ELF-1 (cell line): ENCODE measurements around the gene AQP3.
"Not testable (repeated sequence)": the region's sequence is repeated elsewhere in the genome, so short reads cannot be mapped to it uniquely, and the experiment has no call there.

Experiments used
- DNase-seq: peaks from one replicate; pipeline ENCODE4 v3.0.0-alpha.2; 2016; ENCODE audit warnings: low read depth, low spot score

The AQP3 gene

DNA sequence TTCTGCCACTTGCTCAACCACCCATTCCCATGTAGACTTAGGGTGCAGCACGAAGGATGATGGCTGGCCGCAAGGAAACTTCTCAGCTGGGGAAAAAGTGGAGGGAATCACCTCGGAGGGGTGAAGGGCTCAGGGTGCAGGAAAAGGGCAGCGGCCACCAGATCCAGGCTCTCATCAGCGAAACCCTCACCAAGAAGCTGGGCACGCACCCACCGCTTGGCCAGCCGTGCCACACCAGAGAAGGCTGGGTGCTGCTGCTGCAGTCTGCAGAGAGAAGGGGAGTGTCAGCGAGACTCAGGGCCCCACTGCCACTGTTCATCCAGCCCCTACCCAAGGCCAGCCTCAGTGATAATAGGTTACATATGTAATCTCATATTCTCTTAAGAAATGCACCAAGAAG, 17.7 kb upstream of the AQP3 start:
- DNase-seq, result no peak

DNA sequence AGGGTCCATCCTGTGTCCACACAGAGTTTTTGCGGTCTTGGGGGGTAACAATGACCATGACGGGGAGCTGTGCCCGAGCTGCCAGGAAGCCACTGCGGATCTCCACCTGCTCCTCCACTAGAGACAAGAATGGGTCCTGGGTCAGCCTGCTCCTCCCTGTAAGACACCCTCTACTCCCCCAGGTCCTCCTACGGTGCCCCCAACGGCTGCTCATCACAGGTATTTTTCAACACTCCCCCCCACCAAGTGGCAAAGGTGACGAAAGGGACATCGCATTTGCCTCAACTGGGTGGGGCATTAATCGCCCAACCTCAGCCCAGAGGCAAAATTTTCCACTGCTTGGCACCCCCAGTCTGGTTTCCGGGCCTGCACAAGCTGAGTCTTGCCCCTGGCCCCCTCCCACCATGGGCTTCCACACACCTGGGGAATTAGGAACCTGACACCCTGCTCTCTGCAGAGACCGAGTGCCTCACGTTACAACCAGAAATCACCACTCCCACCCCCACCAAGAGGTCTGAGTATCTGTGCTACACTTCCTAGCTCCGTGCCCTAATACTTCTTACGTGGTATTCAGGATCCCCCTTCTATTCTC, 16.7 kb upstream of the AQP3 start:
- DNase-seq, result no peak

DNA sequence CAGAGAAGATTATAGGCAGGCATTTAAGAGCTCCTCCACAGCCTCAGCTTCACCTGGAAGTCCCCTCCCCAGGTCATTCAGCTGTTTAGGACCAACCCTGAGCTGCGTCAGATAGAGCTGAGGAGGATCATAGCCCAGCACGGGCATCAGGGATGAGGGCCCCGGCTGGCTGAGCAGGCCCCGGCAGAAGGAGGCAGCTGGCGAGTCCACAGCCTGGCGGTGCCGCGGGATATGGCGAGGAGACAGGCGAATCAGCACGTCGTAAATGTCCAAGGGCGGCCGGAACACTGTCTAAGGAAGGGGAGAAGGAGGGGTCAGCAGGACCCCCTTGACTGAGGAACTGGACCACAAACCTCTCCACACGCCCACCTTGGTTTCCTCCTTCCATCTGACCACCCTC, 15.8 kb upstream of the AQP3 start:
- no peak for DNase-seq

DNA sequence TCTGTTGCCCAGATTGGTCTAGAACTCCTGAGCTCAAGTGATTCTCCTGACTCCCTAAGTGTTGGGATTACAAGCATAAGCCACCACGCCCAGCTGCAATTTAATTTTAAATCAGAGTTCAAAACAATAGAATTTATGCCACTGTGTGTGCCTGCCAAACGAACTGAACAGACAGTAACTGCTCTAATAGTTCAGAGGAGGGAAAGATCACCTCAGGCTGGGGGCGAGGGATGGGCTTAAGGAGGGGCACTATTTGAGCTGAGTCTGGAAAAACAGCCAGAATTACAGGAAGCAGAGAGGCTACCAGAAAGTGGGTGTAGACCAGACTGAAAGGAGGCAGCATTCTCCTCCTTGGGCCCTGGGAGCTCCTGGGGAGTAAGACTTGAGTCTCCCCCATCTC, 14.1 kb upstream of the AQP3 start:
- no peak for DNase-seq

DNA sequence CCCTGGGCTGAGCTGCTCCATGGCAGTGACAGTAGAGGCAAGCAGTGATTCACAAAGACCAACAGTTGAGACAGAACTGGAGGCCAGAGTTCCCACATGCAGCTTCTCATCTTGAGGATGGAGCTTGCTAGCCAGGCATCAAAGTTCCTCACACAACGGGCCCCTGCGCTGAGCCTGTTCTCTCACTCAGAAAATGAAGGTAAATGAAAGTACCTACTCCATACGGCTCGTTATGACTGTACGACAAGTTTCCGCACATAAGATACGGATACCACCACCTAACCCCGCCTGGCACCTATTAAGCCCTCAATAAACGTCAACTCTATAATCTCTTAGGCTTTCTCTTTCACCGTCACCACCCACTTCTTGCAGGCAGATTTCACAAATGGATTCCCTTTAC, 13.5 kb upstream of the AQP3 start:
- no peak for DNase-seq

DNA sequence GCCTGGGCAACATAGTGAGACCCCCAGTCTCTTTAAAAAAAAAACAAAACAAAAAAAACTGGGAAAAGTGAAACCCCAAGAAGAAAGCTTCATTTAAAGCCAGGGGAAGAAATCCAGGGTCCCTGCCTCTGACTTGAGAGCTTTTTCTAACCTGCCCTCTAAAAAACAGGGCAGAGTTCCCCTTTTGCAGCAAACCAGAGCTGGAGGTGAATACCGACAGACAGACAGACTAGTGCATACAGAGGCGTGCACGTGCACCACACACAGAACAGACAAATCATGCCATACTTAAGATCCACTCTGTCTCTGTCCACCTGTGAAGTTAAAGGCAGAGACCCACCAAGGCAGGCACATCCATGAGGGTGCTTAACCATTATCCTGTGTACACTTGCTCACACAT, 11.7 kb upstream of the AQP3 start:
- no peak for DNase-seq

DNA sequence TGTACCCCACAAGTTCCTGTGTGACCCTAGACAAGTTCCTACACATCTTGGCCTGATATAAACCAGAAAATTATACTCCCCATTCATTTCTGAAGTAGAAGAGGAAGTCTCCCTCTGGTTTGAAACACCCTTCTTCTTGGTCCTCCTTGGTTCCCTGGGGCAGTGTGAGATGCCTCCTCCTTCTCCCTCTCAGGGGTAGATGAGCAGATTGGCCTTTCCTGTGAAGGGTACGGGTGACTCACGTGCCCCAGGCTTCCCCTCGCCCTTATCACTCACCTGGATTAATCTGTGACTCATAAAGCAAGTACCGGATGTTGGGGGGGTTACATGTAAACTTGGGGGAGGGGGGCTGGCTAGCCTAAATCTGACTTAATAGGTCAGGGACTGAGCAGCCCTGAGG, 11.1 kb upstream of the AQP3 start:
- DNase-seq, result no peak

DNA sequence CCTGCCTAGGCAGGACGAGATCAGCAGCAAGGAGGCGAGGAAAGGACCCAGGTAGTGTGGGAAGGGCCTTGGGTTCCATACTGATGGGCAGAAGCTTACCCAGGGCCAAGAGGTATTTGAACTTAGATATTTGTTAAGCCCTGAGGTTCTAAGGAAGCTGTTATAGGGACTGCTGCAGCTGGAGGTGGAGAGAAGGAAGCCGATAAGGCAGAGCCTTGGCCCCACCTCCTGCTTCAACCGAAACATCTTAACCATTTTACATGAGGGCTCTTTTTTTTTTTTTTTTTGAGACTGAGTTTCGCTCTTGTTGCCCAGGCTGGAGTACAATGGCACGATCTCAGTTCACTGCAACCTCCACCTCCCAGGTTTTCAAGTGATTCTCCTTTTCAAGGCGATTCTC, 8.6 kb upstream of the AQP3 start:
- DNase-seq, result no peak

DNA sequence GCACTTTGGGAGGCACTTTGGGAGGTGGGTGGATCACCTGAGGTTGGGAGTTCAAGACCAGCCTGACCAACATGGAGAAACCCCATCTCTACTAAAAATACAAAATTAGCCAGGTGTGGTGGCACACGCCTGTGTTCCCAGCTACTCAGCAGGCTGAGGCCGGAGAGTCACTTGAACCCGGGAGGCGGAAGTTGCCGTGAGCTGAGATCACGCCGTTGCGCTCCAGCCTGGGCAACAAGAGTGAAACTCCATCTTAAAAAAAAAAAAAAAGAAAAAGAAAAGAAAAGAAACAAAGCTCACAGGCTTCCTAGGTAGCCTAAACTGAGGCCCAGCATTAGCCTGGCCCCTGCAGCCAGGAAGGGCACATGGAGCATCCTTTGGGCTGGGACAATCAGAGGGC, 8.1 kb upstream of the AQP3 start:
- not testable (repeated sequence) for DNase-seq

DNA sequence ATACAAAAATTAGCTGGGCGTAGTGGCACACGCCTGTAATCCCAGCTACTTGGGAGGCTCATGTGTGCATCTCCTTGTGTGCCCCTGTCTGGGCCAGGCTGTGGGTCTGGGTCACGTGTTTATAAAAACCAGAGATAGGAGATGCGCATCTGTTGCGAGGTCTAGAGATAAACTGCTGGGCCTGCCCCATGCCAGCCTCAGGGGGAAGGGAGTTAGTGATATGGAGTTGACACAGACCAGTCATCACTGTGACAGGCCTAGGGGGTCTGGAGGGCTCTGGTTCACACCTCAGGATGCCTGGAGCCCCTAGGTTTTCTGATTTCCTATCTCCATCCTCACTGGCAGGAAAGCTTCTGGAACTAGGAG, 7.3 kb upstream of the AQP3 start:
- peak; percentile 66 for DNase-seq

DNA sequence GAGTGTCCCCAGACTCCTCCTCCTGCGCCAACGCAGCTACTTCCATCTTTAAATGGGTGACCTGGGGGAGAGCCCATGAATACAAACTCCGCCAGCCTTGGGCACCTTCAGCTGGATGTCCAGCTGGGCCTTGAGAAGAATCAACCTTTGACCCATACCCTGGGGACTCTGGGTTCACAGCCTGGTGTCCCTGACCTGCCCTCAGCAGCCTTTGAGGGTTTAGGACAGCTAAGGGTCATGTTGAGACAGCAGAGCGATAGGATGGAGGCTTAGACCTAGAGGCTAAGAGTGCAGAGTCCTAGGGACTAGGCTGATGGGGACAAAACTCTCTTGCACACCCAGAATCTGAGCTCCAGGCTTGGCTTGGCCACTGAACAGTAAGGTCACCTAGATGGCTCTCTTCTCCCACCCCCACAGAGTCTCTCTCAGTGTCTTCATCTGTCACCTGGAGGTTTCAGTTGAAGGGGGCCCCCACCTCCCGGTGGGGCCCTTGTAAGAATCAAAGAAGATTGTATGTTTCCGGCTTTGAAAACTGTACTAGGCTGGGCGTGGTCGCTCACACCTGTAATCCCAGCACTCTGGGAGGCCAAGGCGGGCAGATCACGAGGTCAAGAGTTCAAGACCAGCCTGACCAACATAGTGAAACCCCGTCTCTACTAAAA, 6.7 kb upstream of the AQP3 start:
- DNase-seq, result no peak

DNA sequence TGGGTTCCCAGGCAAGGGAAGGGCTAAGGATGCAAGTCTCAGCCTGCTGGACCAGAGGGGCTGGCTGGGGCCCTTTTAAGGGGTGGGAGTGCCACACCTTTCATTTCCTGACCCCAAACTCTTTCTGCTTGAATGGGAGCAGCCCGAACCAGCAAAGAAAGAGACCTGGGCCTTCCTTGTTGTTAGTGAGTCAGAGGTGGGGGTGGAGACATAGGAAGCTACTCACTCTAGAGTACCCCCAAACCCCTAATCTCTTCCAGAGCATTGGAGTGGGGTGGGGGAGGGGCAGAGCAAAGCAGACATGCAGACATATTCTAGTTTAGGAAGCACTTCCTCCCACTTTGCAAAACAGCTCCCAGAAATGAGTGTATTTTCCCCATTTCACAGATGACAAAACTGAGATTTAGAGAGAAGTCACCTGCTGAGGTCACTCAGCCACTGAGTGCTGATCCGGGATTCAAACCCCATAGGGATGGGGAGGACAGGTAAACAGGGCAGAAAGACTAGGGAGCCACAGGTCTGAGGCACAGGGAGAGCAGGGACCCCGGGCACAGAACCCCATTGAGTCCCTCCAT, 6.0 kb upstream of the AQP3 start:
- no peak for DNase-seq

DNA sequence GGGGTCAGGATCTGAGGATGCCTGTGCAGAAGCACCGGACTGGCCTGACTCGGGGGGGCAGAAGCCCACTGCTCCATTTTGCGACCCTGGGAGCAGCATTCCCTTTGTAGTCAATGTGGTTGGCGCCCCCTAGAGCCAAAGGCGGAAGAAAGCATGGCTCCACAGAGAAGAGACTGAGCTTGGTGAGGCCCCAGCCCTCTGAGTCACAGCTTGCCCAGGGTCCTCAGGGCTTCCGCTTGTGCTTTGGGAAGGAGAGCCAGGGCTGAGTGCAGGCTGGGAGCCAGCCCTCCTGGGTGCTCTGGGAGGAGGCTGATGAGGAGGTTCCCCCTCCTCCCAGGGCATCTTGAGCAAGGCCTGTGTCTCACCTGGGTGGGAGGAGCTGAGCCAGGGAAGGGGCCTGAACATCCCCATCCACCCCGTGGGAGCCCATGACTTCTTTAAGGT, 5.5 kb upstream of the AQP3 start:
- DNase-seq, result peak; percentile 93

DNA sequence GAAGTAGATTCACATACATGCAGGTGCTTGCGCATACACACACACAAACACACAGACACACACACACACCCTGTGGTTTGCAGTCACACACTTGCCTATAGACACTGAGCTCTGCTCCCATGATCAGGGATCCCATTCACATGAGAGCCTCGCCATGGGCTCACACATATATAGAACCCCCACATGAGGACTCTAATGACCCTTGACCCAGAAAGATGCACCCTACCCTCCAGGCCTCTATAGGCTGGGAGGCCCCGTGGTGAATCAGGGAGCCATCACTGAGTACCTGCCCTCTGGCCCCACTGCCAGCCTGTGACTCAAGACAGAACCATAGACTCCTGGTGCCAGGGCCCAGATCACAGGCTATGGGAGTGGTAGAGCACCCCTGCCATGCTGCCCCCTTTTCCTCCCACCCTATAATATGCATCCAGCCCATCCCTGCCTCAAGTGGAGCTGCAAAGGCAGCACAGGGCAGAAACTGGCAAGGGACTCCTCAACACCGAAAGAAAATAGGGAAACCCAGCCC, 3.3 kb upstream of the AQP3 start:
- DNase-seq, result no peak

DNA sequence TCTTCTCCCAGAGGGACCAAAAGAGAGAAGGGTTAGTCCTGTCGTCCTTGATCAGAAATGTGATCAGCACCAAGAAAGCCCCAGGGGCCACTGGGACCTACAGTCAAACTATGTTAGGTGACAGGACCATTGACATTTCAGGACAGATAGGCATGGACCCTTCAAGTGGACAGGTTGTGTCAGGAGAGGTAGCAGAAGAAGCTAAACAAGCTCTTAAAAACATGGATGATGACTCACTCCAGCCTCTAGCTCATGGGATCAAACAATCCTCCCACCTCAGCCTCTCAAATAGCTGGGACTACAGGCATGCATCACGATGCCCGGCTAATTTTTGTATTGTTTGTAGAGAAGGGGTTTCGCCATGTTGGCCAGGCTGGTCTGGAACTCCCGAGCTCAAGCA, 2.3 kb upstream of the AQP3 start:
- no peak for DNase-seq

DNA sequence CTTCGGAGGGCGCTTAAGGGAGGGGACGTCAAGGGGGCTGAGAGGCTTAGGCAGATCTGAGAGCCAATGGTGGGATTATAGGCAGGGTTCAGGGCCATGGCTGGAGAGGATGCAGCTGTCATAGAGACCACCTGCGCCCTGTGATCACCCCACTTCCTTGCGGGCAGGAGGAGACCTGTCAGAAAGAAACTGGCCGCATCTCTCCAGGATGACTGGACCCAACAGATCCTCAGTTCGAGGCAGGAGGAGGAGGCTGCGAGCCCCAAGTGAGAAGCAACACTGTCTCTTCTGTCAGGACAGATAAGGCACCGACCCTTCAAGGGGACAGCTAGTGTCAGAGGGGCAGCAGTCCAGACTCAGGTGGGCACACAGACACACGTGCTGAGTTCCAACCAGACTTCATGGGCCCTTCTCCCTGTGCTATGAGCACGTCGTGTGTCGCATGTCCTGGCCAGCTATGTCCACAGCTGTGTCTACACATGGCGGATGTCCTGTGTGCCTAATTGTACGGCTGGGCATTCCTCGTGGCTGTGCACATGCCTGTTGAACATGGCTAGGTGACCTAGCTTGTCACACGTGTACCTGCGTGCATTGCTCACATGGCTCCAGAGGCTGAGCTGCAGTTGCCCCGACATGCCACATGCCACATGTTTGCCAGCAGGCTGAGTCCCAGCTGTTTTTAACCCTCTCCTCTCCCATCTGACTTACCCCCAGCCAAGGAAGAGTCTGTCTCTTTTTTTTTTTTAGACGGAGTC, 583 bp upstream of the AQP3 start:
- no peak for DNase-seq

DNA sequence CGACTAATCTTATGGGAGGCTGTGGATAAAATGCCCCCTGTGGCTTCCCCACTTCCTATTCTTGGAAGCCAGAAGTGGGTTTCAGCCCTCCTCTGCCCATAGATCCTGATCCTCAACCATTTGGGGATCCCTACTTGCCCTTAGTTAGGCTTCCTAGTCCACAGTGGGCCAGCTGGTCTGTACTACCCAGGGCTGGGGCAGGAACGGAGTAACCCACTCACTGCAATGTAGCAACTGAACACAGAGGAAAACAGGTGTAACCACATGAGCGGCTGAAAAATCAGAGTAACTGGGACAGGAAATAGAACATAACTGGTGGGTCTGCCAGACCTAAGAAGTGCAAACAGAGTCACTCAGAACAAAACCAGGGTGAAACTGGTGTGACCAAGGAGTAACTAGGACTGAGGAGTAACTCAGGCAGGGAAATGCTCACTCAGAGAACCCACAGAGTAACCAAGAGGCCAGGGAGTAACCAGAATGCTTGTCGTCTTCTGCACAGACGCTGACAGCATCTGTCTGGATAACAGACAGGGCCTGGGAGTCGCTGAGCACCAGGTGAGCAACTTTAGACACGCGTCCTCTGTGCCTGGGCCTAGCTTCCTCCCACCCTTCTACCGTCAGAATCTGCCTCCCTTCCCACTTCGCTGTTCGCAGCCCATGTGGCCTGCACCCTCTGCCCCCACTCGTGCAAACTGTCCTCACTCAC, 1.0 kb downstream of the AQP3 start:
- DNase-seq, result no peak

DNA sequence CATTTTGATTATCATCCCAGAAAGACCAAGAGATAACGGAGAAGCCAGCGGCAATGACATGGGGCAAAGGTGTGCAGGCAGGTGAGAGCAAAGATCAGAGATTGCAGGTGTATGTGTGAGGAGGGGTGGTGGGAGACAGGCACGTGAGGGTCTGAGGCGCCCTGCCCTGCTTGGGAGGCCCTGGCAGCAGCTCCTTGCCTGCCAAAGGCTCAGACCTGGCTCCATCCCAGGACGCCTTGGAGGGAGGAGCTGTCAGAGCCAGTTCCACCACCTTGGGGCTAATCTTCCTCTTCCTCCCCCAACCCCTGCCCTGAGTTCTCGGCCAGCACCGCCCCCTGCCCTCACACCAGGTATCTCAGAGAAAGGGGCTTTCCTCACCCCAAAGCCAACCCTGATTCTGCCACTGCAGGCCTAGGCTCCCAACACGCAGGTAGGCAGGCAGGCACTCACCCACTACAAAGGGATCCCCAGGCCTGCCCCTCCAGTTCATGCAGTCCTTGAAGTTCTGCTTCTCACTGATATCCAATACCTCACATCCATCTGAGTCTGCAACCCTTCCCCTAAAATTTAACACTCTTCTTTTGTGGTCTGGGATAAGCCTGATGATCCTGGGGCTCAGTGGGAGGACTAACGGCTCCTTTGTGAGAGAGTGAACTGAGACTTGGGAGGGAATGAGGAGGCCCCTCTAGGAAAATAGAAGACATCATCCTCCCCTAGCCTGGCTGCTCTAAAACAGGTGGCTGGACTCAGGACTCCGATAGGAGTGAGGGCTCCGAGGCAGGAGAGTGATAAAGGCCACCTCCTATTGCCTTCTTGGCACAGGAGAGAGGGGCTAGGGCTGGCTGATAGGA, 1.8 kb downstream of the AQP3 start:
- no peak for DNase-seq

DNA sequence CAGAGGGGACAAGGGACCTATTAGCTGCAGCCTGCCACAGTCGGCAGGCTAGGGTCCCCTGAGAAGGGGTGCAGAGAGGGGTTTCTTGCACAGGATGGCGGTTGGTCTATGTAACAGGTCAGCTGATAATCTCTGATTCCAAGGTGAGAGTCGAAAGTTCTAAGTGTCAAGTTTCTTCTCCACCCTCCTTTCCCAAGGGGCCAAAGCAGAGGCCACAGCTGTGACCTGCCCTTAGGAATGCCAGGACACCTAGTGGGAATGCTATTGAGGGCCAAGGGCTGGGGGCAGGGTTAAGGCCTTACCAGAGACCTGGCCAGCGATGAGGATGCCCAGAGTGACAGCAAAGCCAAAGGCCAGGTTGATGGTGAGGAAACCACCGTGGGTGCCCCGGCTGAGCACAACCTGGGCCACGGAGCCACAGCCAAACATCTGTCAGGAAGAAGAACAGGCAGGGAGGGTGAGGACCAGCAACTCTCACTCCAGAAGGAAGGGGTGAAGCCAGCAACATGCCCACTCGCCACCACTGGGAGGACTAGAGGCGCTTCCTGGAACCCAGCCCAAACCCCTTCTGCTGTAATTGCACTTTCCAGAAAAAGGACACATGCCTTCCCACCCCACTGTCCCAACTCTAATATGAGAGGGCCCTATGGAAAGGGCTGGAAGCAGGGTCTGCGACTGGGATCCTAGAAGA, 3.8 kb downstream of the AQP3 start:
- DNase-seq, result peak; percentile 23

DNA sequence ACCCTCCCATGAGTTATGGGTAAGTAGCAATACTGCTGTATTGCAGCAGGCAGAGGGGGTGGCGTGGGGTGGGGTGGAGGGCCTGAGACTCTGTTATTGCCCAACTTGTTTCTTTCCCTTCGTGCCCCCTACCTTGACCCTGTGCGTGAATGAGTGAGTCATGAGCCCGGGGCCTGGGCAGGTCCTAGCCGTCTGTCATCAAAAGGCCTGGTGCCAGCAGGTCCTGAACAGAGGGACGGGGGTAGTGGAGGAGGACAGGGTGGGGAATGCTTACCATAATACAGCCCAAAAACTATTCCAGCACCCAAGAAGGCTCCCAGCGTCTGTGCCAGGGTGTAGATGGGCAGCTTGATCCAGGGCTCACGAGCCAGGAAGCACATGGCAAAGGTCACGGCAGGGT, 4.3 kb downstream of the AQP3 start:
- DNase-seq, result no peak
